Brain pericyte (primary cell): ENCODE results near the gene LAG3.

Source experiments
- DNase-seq: peaks from one replicate; pipeline ENCODE4 v3.0.0-alpha.2; 2012; ENCODE audit warnings: low read depth, low spot score

Gene LAG3

GRCh38 chr12:6822426-6823135 lies 50.3 kb downstream of the LAG3 start:
- no peak for DNase-seq

GRCh38 chr12:6823182-6824084 lies 51.1 kb downstream of the LAG3 start:
- DNase-seq, result no peak

GRCh38 chr12:6824085-6824775 lies 51.9 kb downstream of the LAG3 start:
- no peak for DNase-seq

GRCh38 chr12:6824901-6825381 lies 52.6 kb downstream of the LAG3 start:
- DNase-seq, result no peak

GRCh38 chr12:6825398-6826124 lies 53.2 kb downstream of the LAG3 start:
- DNase-seq, result peak; percentile 66

GRCh38 chr12:6826125-6826733 lies 53.9 kb downstream of the LAG3 start:
- no peak for DNase-seq

GRCh38 chr12:6826734-6827436 lies 54.6 kb downstream of the LAG3 start:
- no peak for DNase-seq

- DNase-seq, result peak; percentile 26
Measured at GRCh38 chr12:6827437-6827911, 55.2 kb downstream of the LAG3 start.
